ENCODE measurements around the gene OR5M11.

DNA sequence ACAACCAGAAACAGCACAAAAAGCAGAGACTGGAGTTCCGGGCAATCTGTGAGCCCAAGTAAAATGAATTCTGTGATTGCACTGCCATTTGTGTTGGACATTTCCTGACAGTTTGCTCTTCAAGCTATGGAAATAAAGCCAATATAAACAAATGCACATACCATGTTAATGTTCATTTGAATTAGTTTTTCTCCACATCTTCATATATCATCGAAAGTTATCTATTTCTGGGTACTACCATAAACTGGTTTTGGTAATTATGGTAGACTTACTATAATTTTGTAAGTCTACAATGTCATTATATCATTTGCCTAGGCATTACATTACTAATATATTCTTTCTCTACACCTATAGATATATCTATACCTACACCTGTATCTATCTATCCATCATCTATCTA, at the start of gene OR5M11:
- TF ChIP-seq, protein P1, sequence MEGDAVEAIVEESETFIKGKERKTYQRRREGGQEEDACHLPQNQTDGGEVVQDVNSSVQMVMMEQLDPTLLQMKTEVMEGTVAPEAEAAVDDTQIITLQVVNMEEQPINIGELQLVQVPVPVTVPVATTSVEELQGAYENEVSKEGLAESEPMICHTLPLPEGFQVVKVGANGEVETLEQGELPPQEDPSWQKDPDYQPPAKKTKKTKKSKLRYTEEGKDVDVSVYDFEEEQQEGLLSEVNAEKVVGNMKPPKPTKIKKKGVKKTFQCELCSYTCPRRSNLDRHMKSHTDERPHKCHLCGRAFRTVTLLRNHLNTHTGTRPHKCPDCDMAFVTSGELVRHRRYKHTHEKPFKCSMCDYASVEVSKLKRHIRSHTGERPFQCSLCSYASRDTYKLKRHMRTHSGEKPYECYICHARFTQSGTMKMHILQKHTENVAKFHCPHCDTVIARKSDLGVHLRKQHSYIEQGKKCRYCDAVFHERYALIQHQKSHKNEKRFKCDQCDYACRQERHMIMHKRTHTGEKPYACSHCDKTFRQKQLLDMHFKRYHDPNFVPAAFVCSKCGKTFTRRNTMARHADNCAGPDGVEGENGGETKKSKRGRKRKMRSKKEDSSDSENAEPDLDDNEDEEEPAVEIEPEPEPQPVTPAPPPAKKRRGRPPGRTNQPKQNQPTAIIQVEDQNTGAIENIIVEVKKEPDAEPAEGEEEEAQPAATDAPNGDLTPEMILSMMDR (IDR thresholded peaks at IDR 0.05 in 8 of 11, conservative IDR thresholded peaks at IDR 0.05 in 3 of 11), result no peak
- TF ChIP-seq POLR2AphosphoS5 (IDR thresholded peaks at IDR 0.05) (no peak), POLR2A (IDR thresholded peaks at IDR 0.05) (no peak)
